PFSK-1 (cell line): ENCODE results near the gene IGFN1.

Source experiments
- FOXP2 ChIP-seq: optimal IDR thresholded peaks from 2 replicates; pipeline ENCODE3; 2011; ENCODE audit warnings: borderline replicate concordance, control low read depth, inconsistent platforms; ENCODE audit not compliant: insufficient read depth; ENCODE audit errors: extremely low read length, extremely low read depth
- POLR2AphosphoS5 ChIP-seq: IDR thresholded peaks from 2 replicates; pipeline ENCODE4 v1.6.1; 2012; ENCODE audit warnings: low read depth, mild to moderate bottlenecking, control low read depth, low read length, moderate library complexity
- REST ChIP-seq, 2 experiments: IDR thresholded peaks; 2 replicates each; pipeline versions ENCODE4 v1.6.1 to v1.8.0; 2011 to 2012; ENCODE audit warnings: low read depth in 2 of 2, low read length in 2 of 2, control low read depth in 1 of 2, inconsistent platforms in 1 of 2, mild to moderate bottlenecking in 1 of 2, moderate library complexity in 1 of 2; ENCODE audit not compliant: insufficient read depth in 1 of 2
- SIN3A ChIP-seq: IDR thresholded peaks from 2 replicates; pipeline ENCODE4 v1.6.1; 2012; ENCODE audit warnings: mild to moderate bottlenecking, low read length, moderate library complexity, borderline replicate concordance; ENCODE audit not compliant: insufficient read depth
- TAF1 ChIP-seq: IDR thresholded peaks from 2 replicates; pipeline ENCODE4 v1.6.1; 2012; ENCODE audit warnings: low read length, control low read depth, borderline replicate concordance; ENCODE audit not compliant: insufficient read depth

GRCh38 chr1:201169971-201170532, 20.6 kb upstream of the IGFN1 start:
- TF ChIP-seq FOXP2 (no peak), POLR2AphosphoS5 (no peak), SIN3A (no peak), TAF1 (no peak), REST (IDR thresholded peaks at IDR 0.05; ENCODE audit: insufficient read depth in 1 of 2, low read depth in 2 of 2, low read length in 2 of 2) (no peak)
